Activated effector memory CD4-positive, alpha-beta T cell treated with anti-CD3 and anti-CD28 coated beads, Interleukin-2, amount 50 U/mL, for 16 hours (primary cell): ENCODE measurements around the gene HAPLN1.

Experiments
- DNase-seq: peaks from one replicate; pipeline ENCODE4 v3.0.0-alpha.2; 2020

HAPLN1 gene

DNA sequence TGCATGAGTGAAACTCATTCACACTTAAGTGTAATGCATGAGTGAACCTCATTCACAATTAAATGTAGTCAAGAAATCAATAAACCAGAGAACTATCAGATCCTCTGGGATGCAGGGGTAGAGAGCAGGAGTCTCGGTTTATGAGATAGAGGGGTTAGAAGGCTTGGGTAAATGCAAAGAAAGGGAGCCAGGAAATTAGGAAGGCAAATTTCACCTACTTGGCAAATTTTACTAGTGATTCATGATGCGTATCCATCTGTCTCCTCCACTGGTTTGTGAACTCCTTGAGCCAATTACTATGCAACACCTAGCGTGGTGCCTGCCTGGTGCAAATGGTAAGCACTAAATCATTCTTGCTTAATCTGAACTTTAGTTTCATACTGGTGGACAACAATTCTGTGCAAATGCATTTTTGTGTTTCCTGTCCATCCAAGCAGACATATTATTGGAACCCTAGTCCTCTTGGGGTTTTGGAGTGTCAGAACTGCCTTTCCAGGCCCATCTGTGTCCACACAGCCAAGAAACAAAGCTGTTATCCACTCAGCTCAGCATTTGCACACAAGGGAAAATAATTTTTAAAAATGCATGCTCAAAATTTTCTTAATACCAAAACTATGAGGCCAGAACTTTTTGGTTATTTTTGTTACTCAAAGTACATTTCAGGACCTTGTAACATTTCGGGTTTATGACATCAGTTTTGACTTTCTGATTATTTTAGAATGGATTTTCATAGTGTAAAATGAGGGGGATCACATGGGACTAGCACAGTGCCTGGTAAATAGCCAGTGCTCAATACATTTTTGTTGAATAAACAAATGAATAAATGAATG is 5.2 kb downstream of the HAPLN1 start:
- no peak for DNase-seq

DNA sequence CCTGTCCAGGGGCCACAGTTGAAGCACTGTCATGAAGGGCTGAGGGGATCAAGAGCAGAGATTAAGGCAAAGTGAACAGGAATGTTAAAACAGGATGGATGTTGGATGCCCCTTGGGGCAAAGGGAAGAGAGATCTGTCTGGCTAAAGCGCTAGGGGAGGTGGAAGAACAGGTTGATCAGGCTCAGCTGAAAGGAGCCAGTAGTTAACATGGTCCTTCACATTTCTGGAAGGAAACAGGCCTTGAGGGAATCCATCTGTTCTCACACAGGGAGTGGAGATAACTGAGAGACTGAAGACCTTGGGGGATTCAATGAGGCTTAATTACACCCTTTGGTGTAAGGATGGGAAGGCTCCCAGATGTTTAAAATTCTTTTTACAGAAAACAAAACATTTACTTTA is 5.8 kb downstream of the HAPLN1 start:
- DNase-seq: no peak

DNA sequence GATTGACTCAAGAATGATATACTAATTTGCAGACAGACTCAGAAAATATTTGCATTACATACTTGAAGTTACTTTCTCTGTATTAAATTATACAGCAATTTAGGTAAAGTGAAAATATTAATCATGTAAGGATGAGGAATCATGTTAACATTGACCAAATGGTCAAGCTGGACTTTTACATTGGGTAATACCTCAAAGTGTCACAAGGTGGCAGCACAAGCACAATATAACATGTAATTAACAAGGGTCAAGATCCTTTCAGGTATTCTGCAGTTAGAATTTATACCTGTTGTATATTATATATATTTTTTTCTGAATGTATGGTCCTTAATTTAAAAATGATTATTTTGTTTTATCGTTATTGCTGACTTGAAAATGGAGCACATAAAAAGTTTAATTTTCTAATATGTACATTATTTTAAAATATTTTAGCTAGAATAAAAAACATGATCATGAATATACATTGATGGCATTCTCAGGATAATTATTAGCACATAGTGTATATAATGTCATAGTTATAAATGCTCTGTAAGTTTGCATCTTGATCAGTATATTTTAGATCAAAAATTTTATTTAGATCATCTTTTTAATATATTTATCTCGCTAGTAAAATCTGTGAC is 8.6 kb downstream of the HAPLN1 start:
- DNase-seq: no peak

DNA sequence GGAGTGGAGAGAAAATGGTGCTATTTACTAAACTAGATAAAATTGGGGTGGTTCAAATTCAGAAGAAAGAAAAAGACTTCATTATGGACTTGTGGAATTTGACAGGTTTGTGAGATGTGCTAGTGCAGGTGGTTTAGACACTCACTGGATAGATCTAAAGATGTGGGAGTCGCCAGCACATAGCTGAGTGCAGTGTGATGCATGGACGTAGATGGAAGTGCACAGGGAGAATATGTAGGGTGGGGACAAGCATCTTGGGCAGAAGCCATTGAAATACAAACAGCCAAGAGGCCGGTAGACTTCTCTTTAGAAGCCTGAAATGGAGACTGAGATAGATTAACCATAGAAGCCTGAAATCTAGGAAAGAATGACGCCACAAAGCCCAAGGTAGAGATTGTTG is 10.7 kb downstream of the HAPLN1 start:
- DNase-seq: no peak

DNA sequence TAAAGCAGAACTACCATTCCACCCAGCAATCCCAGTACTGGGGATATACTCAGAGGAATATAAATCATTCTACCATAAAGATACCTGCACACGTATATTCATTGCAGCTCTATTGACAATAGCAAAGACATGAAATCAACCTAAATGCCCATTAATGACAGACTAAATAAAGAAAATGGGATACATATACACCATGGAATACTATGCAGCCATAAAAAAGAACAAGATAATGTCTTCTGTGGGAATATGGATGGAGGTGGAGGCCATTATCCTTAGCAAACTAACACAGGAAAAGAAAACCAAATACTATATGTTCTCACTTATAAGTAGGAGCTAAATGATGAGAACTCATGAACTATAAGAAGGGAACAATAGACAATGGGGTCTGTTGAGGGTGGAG is 12.5 kb downstream of the HAPLN1 start:
- DNase-seq: no peak

DNA sequence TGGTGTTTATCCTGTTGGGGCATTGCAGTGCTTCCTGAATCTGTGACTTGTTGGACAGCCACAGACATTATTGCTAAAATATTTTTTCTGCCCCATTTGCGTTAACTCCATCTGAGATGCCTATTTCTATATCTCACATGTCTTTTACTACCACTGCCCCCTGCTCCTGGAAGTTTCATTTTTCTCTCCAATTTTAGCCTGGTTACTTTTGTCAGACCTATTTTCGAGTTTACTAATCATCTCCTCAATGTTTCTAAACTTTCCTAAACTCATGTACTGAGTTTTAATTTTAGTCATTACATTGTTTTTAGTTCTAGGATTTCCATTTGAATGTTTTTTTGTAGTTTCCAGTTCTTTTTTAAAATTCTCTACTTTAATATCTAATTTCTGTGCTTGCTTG is 17.6 kb downstream of the HAPLN1 start:
- no peak for DNase-seq

DNA sequence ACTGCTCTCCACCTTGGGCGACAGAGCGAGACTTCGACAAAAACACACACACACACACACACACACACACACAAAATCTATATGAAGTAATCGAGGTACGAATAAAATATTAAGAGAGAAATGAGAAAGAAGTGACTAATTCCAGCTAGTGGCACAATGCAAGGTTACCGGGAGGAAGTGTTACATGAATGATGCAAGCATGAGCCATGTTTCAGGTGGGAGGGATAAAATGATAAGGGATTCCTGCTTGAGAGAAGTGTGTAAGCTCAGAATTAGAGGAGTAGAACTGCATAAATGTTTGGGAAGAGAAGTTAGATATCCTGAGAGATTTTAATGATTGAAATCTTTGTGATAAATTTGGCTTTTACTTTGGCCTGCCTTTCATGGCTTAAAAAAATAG is 18.8 kb downstream of the HAPLN1 start:
- DNase-seq: no peak

DNA sequence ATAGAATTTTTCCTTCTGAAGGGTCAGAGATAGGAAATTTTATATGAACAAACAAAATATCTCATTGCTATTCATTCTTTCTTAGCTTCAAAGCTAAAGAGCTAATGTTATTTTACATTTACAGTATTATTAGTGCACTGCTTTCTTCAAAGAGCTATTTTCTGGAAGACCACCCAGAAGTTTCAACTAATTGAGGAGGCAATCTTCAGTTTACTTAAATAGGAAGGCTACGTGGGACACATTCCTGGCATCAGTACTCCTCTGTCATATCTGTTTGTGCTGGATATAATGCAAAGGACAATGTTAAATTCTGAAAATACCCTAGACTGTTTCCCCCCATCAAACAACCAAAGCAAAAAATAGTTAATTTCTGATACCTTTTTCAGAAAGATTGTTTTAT is 30.8 kb downstream of the HAPLN1 start:
- DNase-seq: no peak

DNA sequence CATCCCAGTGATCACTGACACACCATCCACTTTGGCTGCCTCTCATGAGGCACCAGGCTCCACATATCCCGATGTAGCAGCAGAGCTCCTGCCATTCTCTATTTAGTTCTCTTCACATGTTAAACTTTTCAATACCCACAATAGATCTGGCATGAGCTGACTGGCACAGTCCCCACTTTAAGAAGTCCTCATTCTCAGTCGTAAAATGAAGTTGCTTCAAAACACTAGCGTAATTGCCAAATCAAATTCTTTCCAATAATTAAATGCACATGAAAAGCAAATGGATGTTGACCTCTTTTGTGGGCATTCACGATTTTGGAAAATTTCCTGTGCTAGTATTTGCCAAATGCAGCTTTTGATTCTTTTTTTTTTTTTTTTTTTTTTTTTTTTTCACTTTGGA is 32.4 kb downstream of the HAPLN1 start:
- DNase-seq: no peak

DNA sequence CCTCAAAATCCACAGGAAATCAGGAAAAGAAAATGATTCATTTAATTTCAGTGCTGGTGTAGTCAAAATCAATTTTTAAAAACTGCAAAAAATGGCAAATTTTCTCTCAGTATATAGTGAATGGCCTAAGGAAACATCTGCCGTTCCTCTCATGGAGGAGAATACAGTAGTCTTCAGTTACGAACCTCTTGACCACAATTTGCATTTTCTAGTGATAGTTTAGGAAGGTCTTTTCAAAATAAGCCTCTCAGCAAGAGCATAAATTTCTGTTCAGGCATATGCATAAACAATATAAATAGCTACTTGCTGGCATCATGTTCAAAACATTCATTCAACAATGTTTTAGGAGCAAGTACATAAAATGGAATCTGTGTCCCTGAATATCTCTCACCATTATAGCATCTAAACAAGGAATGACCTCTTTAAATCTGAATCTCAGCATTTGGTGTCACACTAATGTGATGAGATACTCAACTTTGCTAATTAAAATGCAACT is 33.5 kb downstream of the HAPLN1 start:
- DNase-seq: no peak

DNA sequence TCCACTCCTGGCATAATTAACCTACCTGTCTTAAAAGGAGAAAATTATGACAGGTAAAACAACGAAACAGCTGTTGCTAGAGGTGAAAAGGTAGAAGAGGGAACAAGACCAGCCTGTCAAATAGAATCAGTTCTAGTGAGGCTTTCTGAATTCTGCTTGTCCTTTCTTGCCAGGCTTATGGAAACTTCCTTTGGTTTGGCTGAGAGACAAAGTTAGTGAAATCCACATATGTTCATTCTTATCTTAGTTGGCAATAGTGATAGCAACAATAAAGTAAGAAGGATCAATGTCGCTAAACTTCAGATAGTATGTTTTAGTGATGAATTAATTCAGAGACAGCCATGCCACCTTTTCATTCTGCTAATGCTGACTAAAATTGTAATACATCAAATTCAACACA is 34.4 kb downstream of the HAPLN1 start:
- no peak for DNase-seq

DNA sequence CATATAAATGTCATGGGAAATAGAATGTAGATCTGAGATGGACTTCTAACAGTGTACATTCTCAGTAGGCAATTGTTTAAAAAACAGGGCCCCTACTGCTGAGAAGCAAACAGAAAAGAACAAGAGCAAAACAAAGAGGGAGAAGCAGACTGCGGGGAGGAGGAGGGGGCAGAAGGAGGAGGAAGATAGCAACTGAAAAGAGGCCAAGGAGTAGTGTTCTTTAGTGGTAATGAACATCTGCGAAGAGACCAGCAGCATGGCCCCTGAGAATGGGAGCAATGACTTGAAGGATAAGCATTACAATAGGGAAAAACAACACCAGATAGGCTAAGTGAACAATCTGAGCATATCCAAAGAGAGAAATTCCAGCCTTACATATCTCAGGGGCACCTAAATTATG is 36.8 kb downstream of the HAPLN1 start:
- DNase-seq: no peak

DNA sequence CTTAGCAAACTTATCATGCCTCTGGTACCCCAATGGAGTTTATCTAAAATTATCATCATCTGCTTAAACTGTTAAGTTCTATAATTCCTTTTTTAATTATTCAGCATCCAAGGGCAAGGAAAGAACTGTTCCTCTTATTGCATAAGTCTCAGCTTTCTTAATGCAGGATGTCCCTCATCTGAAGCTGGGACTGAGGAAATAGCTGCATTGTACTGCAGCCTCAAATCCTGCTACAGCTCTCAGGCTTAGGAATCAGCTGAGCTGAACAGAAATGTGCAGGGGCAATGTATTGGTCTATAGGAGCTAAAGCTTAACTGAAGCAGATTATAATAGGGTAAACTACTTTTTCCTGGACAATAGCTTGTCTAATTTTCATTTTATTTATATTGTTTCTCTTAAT is 48.0 kb downstream of the HAPLN1 start:
- no peak for DNase-seq

DNA sequence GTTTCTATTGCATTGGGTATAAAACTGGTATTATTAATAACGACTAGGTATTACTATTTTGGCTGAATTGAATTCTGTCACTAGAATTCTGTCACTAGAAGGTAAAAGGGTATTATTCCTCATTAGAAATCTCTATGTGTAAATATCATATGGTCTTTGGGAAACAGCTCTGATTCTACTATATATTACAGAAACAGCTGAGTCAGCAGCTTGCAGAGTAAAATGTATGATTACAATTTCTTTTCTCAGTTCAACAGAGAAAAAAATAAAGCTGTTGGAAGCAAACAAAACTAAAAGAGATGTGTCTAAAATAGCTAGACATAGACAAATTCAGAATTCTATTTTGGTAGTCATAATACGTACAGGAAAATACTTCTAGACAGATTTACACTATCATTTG is 48.5 kb downstream of the HAPLN1 start:
- no peak for DNase-seq

DNA sequence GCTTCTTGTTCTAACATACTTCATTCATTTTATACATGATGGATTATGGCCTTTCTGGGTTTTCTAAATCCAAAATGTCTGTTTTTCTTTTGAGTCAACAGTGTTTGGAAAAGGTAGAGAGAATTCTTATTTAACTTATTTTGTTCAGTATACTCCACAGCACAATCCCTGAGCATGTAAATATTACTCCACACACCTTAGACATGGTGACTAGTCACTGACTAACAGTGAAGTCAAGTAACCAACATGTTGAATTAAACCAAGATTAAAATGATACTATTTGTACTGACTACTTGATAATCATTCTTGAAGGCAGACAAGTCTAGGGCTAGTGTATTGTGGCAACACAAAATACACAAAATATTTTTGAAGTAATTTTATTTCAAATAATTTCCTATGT is 55.0 kb downstream of the HAPLN1 start:
- DNase-seq: no peak

DNA sequence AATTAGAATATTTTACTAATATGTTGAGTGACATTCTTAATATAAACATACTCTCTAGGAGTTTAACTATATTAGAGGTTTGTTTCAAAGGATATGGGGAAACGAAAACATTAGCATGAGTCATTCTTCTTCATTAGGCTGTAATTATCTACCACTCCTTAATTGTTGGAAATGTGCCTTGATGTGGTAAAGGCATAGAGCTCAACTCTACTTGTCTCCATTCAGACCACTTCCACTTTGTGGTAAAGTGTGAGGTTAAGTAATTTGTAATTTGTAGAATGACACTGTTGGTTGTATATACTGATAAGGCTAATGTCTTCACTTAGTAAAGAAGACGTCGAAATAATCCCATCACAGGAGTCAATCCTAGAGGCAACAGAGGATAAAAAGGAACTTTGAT is 58.1 kb downstream of the HAPLN1 start:
- DNase-seq: no peak

DNA sequence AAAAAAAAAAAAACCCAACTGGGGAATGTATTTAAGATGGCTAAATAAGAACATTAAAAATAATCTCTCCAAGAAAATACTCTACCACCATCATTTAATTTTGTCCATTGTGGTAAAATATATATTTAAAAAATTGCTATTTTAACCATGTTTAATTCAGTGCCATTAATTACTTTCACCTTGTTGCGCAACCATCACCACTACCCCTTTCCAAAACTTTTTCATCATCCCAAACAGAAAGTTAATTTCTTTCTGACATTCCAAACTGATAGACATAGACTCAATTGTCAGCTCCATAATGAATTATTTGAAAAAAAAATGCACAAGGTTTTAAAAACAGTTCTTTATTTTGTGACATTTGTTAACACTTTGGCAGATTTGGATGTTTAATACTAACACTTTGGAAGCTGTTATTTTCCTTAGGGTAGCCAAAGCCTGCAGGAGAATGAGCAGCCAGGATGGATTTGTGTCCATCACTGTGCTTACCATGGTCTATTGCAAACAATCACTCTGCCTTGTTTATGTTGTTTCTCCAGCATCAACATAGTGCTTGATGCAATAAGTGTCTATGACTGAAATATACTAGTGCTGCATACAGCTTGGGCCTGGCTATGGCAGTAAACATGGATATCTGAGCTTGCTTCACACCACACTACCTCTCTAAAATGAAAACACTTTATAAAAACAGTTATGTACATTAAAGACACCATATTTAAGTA is 62.7 kb downstream of the HAPLN1 start:
- DNase-seq: no peak

DNA sequence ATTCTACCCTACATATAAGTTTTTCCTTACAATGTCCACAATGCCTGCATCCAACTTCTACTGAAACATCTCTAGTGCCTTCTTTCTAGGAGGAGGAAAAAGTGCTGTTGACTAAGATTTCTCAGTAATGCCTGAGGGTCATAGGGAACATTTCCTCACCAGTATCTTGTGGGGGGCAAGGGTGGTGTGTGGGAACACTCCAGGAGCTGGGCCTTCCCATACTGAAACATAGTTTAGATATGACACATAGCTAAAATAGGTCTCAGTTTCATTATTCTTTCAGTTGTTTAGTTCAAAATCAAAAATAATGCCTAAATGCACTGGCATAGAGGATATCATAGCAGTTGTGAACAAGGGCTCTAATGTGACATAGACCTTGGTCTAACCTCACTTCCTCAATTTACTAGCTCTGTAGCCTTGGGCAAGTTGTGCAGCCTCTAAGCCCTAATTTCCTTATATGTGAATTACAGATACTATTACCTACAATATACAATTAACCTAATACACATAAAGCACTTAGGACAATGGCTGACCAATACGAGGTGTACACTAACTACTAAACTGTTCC is 66.1 kb downstream of the HAPLN1 start:
- DNase-seq: no peak

DNA sequence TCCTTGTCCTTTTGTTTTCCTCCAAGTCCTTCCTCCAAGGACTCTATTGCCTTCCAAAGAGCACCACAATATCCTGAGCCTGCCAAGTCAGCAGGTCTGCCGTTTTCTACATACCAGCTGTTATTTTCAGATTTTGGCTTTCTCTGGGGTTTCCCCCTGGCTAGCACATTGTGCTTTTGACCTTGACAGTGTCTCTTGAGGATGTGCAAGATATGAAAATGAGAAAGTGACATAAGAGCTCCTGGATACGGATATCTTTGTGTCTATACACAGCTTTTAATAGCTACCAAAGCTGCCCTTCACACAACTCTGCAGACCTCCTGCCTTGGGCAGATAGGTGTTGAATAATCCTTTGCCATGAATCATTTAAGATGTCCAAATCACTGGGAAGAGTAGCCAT is 67.0 kb downstream of the HAPLN1 start:
- no peak for DNase-seq

DNA sequence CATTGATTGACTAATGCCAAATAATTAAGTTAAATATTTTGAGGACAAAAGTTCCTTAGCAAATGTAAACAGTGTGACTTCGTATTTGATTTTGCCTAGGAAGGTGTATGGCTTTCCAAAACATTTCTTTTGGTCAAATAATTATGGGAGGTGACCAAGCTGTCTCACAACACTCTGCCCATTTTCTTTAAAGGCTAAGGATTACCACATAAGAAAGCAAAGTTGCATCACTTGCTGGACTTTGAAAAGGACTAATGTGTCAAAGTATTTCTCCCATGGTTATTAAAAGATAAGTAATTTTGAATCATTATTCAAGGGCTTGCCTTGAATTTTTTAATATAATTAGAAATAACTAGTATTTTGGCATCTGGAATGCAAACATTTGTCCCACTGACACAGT is 74.7 kb downstream of the HAPLN1 start:
- DNase-seq: no peak

DNA sequence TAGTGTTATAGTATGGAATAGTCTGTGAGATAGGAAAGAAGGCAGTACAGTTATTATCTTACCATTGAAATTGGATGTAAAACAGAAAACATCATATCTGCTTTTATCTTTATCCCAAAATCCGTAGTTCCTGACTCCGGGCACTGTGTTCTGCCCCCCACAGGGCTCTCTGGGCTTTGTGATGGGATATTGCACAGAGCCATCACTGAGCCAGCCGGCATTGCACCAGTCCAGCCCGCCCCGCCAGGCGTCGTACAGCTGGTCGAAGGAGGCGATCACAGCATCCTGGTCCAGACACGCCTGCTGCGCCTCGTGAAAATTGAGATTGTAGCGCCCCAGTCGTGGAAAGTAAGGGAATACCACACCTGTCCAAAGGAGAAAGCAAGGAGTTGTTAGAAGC is 76.4 kb downstream of the HAPLN1 start:
- no peak for DNase-seq

DNA sequence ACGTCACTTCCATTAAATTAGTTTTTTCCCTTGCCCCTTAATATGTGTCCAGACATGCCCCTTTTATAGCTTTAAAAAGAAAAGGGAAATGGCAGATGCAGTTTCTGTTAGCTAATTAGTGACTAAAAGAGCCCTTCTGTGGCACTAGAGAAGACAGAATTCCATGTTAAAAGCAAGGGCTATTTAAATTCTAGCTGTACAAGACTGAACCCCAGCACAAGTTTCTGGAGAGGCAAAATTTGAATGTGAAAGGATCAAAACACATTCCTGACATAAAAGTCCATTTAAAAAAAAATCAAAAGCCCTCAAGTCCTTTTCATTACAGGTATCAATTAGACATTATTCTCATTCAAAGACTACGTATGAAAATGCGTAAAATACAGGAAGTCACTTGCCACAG is 78.7 kb downstream of the HAPLN1 start:
- no peak for DNase-seq

DNA sequence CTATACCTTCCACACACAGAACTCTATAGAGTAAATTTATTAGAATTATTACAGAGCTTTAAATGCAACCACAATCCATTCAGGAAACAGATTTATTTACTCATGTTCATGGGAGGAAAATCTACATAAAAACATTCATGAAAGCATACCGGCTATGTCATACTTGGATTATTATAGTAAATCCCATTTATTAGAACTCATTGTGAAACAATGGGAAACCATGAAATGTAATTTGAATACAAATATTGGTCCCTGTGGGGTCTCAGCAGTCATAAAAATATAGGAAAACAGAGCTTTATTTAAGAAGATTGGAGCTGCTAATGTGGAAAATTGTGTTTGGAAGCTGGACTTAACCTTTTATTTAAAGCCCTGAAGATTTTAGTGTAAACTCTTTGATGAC is 80.7 kb downstream of the HAPLN1 start:
- no peak for DNase-seq

DNA sequence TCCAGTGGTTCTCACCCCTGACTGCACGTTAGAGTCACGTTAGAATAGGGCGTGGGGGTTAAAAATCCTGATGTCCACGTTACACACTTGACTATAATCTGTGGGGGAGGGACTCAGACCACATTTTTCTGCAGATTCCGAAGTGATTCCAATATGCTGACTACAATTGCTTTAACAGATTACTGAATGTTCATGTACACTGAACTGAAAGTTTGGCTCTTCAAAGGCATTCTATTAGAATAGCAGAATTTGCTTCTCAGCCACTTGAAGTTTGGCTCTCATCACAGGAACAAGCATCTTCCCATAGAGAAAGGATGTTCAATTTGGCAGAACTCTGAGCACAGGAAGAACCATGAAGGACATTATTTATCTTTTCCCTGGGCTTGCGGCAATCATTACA is 84.5 kb downstream of the HAPLN1 start:
- no peak for DNase-seq
